IMR-90 (cell line): ENCODE results near the gene ADGB. TPM values are rescaled to one million over a fixed set of nuclear protein-coding genes. Genes with fewer than 3 reads are reported as not detected.

Experiments used
- ATAC-seq: fragments of 200-7000 bp; cut with Tn5 transposase; 2 replicates; pipeline ENCODE4 v1.9.1; 2020; ENCODE audit warnings: low read depth, mild to moderate bottlenecking, moderate library complexity
- BruUV-seq: library from RNA; stranded (reverse); fragments of 400-500 nt; replicated peaks from 2 replicates; lab custom pipeline; 2021; lab: Mats Ljungman, UMichigan
- CTCF ChIA-PET: fragments of 300-600 bp; formaldehyde crosslinking; extraction: SDS; loops from one replicate; lab custom pipeline; 2021; ENCODE audit warnings: antibody characterized with exemption; lab: Yijun Ruan, JAX
- POLR2A ChIA-PET: fragments of 300-600 bp; sonication (Branson Sonifier 250); formaldehyde crosslinking; loops from one replicate; lab custom pipeline; 2022; ENCODE audit warnings: antibody characterized with exemption; ENCODE audit not compliant: unreplicated experiment; lab: Charles Lee
- DNase-seq: peaks from one replicate; pipeline ENCODE4 v3.0.0; 2013
- H2AFZ ChIP-seq: replicated peaks from 2 replicates; pipeline ENCODE3; 2013; ENCODE audit warnings: low read length, mild to moderate bottlenecking; ENCODE audit not compliant: poor library complexity
- H2AK5ac ChIP-seq: 2 replicates; pipeline ENCODE4 v1.6.1; 2013; ENCODE audit warnings: low read depth, low read length, inconsistent platforms
- H2AK9ac ChIP-seq: replicated peaks from 2 replicates; pipeline ENCODE3; 2013; ENCODE audit warnings: mild to moderate bottlenecking, low read depth, low read length, moderate library complexity; ENCODE audit not compliant: poor library complexity
- H2BK120ac ChIP-seq: 2 replicates; pipeline ENCODE4 v1.6.1; 2013; ENCODE audit warnings: low read depth, low read length, inconsistent platforms
- H2BK15ac ChIP-seq: 3 replicates; pipeline ENCODE4 v1.6.1; 2013; ENCODE audit warnings: low read depth, low read length, inconsistent platforms
- H2BK20ac ChIP-seq: 2 replicates; pipeline ENCODE4 v1.6.1; 2013; ENCODE audit warnings: low read depth, mild to moderate bottlenecking, inconsistent platforms, low read length, moderate library complexity
- H2BK5ac ChIP-seq: 2 replicates; pipeline ENCODE4 v1.6.1; 2013; ENCODE audit warnings: mild to moderate bottlenecking, low read depth, low read length, inconsistent platforms; ENCODE audit not compliant: poor library complexity, severe bottlenecking
- H3K14ac ChIP-seq: replicated peaks from 2 replicates; pipeline ENCODE4 v1.6.1; 2013; ENCODE audit warnings: low read depth, low read length, inconsistent platforms
- H3K18ac ChIP-seq: 2 replicates; pipeline ENCODE4 v1.6.1; 2013; ENCODE audit warnings: low read depth, low read length, control low read depth
- H3K23ac ChIP-seq: 2 replicates; pipeline ENCODE4 v1.6.1; 2013; ENCODE audit warnings: low read depth, low read length, inconsistent platforms
- H3K27ac ChIP-seq: 2 replicates; pipeline ENCODE4 v1.5.1; 2013; ENCODE audit warnings: mild to moderate bottlenecking, control low read depth, low read length; ENCODE audit not compliant: insufficient read depth
- H3K27me3 ChIP-seq: 2 replicates; pipeline ENCODE4 v1.6.1; 2013; ENCODE audit warnings: low read length; ENCODE audit not compliant: control insufficient read depth, insufficient read depth
- H3K36me3 ChIP-seq: 2 replicates; pipeline ENCODE4 v1.6.1; 2013; ENCODE audit warnings: low read length, mixed read lengths; ENCODE audit not compliant: control insufficient read depth, insufficient read depth
- H3K4ac ChIP-seq: 2 replicates; pipeline ENCODE4 v1.6.1; 2013; ENCODE audit warnings: low read depth, low read length, inconsistent platforms
- H3K4me1 ChIP-seq: 2 replicates; pipeline ENCODE4 v1.6.1; 2013; ENCODE audit warnings: low read length, mixed read lengths; ENCODE audit not compliant: control insufficient read depth, insufficient read depth
- H3K4me2 ChIP-seq: 2 replicates; pipeline ENCODE4 v1.6.1; 2013; ENCODE audit warnings: low read depth, mild to moderate bottlenecking, control low read depth, low read length, moderate library complexity
- H3K4me3 ChIP-seq: 2 replicates; pipeline ENCODE4 v1.5.1; 2013; ENCODE audit warnings: low read depth, mild to moderate bottlenecking, control low read depth, low read length, moderate library complexity; ENCODE audit not compliant: insufficient read depth
- H3K56ac ChIP-seq: 2 replicates; pipeline ENCODE4 v1.6.1; 2013; ENCODE audit warnings: low read length, inconsistent platforms; ENCODE audit not compliant: insufficient read depth; ENCODE audit errors: extremely low read depth
- H3K79me1 ChIP-seq, 2 experiments: 2 replicates each; pipeline ENCODE4 v1.6.1; 2013; ENCODE audit warnings: low read length in 2 of 2, inconsistent platforms in 1 of 2, low read depth in 1 of 2
- H3K9ac ChIP-seq: 2 replicates; pipeline ENCODE4 v1.6.1; 2013; ENCODE audit warnings: low read depth, low read length, control low read depth
- H3K9me1 ChIP-seq: 2 replicates; pipeline ENCODE4 v1.6.1; 2013; ENCODE audit warnings: low read length, inconsistent platforms; ENCODE audit not compliant: insufficient read depth
- H3K9me3 ChIP-seq: 2 replicates; pipeline ENCODE4 v1.6.1; 2013; ENCODE audit warnings: low read length; ENCODE audit not compliant: control insufficient read depth, insufficient read depth
- H4K20me1 ChIP-seq: 2 replicates; pipeline ENCODE4 v1.6.1; 2013; ENCODE audit warnings: low read length, inconsistent platforms; ENCODE audit not compliant: insufficient read depth
- H4K5ac ChIP-seq: 2 replicates; pipeline ENCODE4 v1.6.1; 2013; ENCODE audit warnings: mild to moderate bottlenecking, low read depth, low read length, control low read depth
- H4K8ac ChIP-seq, 2 experiments: 2 replicates each; pipeline ENCODE4 v1.6.1; 2013; ENCODE audit warnings: low read depth in 2 of 2, low read length in 2 of 2, control low read depth in 1 of 2, inconsistent platforms in 1 of 2
- H4K91ac ChIP-seq: 2 replicates; pipeline ENCODE4 v1.6.1; 2013; ENCODE audit warnings: low read depth, low read length, inconsistent platforms; ENCODE audit not compliant: insufficient read depth
- BHLHE40 ChIP-seq: fragments of 150-350 bp; IDR thresholded peaks from 2 replicates; pipeline ENCODE4 v1.6.1; 2016; ENCODE audit warnings: mild to moderate bottlenecking, low read depth, low read length
- CEBPB ChIP-seq: IDR thresholded peaks from 2 replicates; pipeline ENCODE4 v1.6.1; 2012; ENCODE audit warnings: low read depth, low read length, improper control_type of control experiment
- CHD1 ChIP-seq: IDR thresholded peaks from 2 replicates; pipeline ENCODE4 v1.6.1; 2012; ENCODE audit warnings: low read depth, low read length, improper control_type of control experiment
- CTCF ChIP-seq: conservative IDR thresholded peaks from 2 replicates; pipeline ENCODE4 v1.5.1; 2012; ENCODE audit warnings: mild to moderate bottlenecking, low read depth, low read length, improper control_type of control experiment
- ELK1 ChIP-seq: fragments of 150-350 bp; IDR thresholded peaks from 2 replicates; pipeline ENCODE4 v1.6.1; 2016; ENCODE audit warnings: low read depth, mild to moderate bottlenecking, low read length, moderate library complexity, borderline replicate concordance
- FOS ChIP-seq: fragments of 150-350 bp; IDR thresholded peaks from 2 replicates; pipeline ENCODE4 v1.6.1; 2016; ENCODE audit warnings: low read depth, low read length
- MAFK ChIP-seq: IDR thresholded peaks from 2 replicates; pipeline ENCODE4 v1.6.1; 2012; ENCODE audit warnings: low read depth, low read length, improper control_type of control experiment
- MAZ ChIP-seq: IDR thresholded peaks from 2 replicates; pipeline ENCODE4 v1.6.1; 2012; ENCODE audit warnings: low read depth, mild to moderate bottlenecking, low read length, improper control_type of control experiment, moderate library complexity, borderline replicate concordance
- MXI1 ChIP-seq: IDR thresholded peaks from 2 replicates; pipeline ENCODE4 v1.6.1; 2012; ENCODE audit warnings: low read depth, mild to moderate bottlenecking, low read length, moderate library complexity, borderline replicate concordance
- NFE2L2 ChIP-seq: fragments of 150-350 bp; IDR thresholded peaks from 2 replicates; pipeline ENCODE4 v1.6.1; 2016; ENCODE audit warnings: low read depth, mild to moderate bottlenecking, low read length
- POLR2A ChIP-seq: IDR thresholded peaks from 2 replicates; pipeline ENCODE4 v1.6.1; 2012; ENCODE audit warnings: mild to moderate bottlenecking, low read depth, low read length
- RAD21 ChIP-seq: IDR thresholded peaks from 2 replicates; pipeline ENCODE4 v1.6.1; 2012; ENCODE audit warnings: low read length, improper control_type of control experiment
- RCOR1 ChIP-seq: IDR thresholded peaks from 2 replicates; pipeline ENCODE4 v1.6.1; 2012; ENCODE audit warnings: mild to moderate bottlenecking, low read length, improper control_type of control experiment; ENCODE audit not compliant: insufficient replicate concordance
- RFX5 ChIP-seq: IDR thresholded peaks from 2 replicates; pipeline ENCODE4 v1.8.0; 2012; ENCODE audit warnings: low read depth, mild to moderate bottlenecking, low read length, moderate library complexity
- SMC3 ChIP-seq: fragments of 150-350 bp; IDR thresholded peaks from 2 replicates; pipeline ENCODE4 v1.6.1; 2016; ENCODE audit warnings: low read depth, mild to moderate bottlenecking, antibody characterized with exemption, low read length, moderate library complexity
- WGBS, 2 experiments: methylation state at CpG; one replicate each; pipeline versions ENCODE4 v1.1.5 to v1.1.7; 2013; ENCODE audit warnings: missing lambda C conversion rate in 2 of 2; ENCODE audit not compliant: insufficient read length in 1 of 2; ENCODE audit errors: extremely low coverage in 2 of 2; 5-methylcytosine and 5-hydroxymethylcytosine counted together
- dilution Hi-C: fragments of 300-500 bp; cut with HindIII; formaldehyde crosslinking; loops from one replicate; pipeline ENCODE4 v1.14.3; 2018; ENCODE audit warnings: low sequenced_read_pairs; ENCODE audit not compliant: unreplicated experiment
- in situ Hi-C: fragments of 300-500 bp; cut with MboI; formaldehyde crosslinking; loops from 3 replicates; pipeline ENCODE4 v1.14.3; 2019; ENCODE audit warnings: low sequenced_read_pairs, inconsistent platforms, mixed read lengths
- intact Hi-C: fragments of 100-400 bp; cut with micrococcal nuclease; formaldehyde crosslinking; loops from 2 replicates; pipeline ENCODE4 v1.10.0; 2022
- polyA plus RNA-seq, 3 experiments: library from polyadenylated mRNA; depleted of rRNA; stranded (reverse); fragments of >200 nt; gene quantifications; 2 replicates each; pipeline ENCODE4 v1.2.3, GENCODE V29; 2012; ENCODE audit warnings: low replicate concordance in 1 of 3
- total RNA-seq: library from RNA; depleted of rRNA; stranded (reverse); fragments of >200 nt; gene quantifications from 2 replicates; pipeline ENCODE4 v1.2.3, GENCODE V29; 2012
- TF ChIP-seq, protein P1 (sequence below): fragments of 150-350 bp; IDR thresholded peaks from 2 replicates; pipeline ENCODE4 v1.6.1; 2017; ENCODE audit warnings: mild to moderate bottlenecking, antibody characterized with exemption, low read length, low read depth

Gene ADGB
- total and polyA plus RNA-seq, 2 of the 4 experiments (the other 2 are of a cell fraction), result not detected

GRCh38 chr6:146739696-146740095 is 140.9 kb downstream of the ADGB start:
- Histone ChIP-seq H3K27ac (no peak overlapping the region), H3K27me3 (no peaks in the 10 kb centered on the region; the same call in 1 of the 2 replicates), H4K5ac (no peak overlapping the region), H3K4me2 (no peak overlapping the region), H2AK5ac (no peak overlapping the region), H2AK9ac (no peak overlapping the region), H3K23ac (no peak overlapping the region), H3K14ac (no peak overlapping the region), H2BK20ac (no peak overlapping the region), H2AFZ (no peak overlapping the region), H2BK15ac (no peak overlapping the region), H3K4ac (no peak overlapping the region), H3K56ac (no peak overlapping the region), H3K18ac (no peak overlapping the region), H3K9me1 (no peaks in the 10 kb centered on the region), H3K9ac (no peak overlapping the region), H3K9me3 (no peaks in the 10 kb centered on the region), H3K4me3 (no peak overlapping the region), H4K8ac (no peak overlapping the region), H2BK5ac (no peak overlapping the region), H3K36me3 (no peaks in the 10 kb centered on the region), H3K4me1 (no peaks in the 10 kb centered on the region), H2BK120ac (no peak overlapping the region), H4K91ac (no peak overlapping the region), H4K20me1 (no peaks in the 10 kb centered on the region), H3K79me1 (no peaks in the 10 kb centered on the region)
- TF ChIP-seq CTCF (no peak), MXI1 (no peak), NFE2L2 (no peak), POLR2A (no peak), MAZ (no peak), ELK1 (no peak), SMC3 (no peak), FOS (no peak), RAD21 (no peak), CEBPB (no peak), RCOR1 (no peak), BHLHE40 (no peak), CHD1 (no peak), RFX5 (no peak), MAFK (no peak)
- TF ChIP-seq, protein P1, sequence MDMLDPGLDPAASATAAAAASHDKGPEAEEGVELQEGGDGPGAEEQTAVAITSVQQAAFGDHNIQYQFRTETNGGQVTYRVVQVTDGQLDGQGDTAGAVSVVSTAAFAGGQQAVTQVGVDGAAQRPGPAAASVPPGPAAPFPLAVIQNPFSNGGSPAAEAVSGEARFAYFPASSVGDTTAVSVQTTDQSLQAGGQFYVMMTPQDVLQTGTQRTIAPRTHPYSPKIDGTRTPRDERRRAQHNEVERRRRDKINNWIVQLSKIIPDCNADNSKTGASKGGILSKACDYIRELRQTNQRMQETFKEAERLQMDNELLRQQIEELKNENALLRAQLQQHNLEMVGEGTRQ, result no peak
- WGBS, 2 experiments, result 50 to 100% methylated on average over 1 of the region's 3 CpGs
- in situ Hi-C loops (no loop called here), intact Hi-C loops (no loop called here), dilution Hi-C loops (no loop called here)
- no TSS peak for BruUV-seq
- ATAC-seq (no peak), DNase-seq (no peak)
- POLR2A ChIA-PET, result no interaction called here
- CTCF ChIA-PET, result interaction anchor here (0.5 kb wide), 1 partner anchor 1882 kb away, joined by 3 read pairs; no protein-coding TSS in a partner anchor
